ENCODE measurements around the gene RPUSD3. TPM values are rescaled to one million over a fixed set of nuclear protein-coding genes. Genes with fewer than 3 reads are reported as not detected.

RPUSD3 gene
- total and polyA plus RNA-seq, 9 of the 15 experiments (the other 6 are each of a cell fraction or from before 2014, with no cell fraction given): 13.8 to 99.0 (median 59.3) TPM

GRCh38 chr3:9843715-9844438 lies at the start of gene RPUSD3 (continued):
- peak; percentile 27; the same call in 1 of the 2 replicates for TF ChIP-seq ZBTB9 (CRISPR knock-in tag; IDR thresholded peaks at IDR 0.05)
- no peak for TF ChIP-seq ARNT (IDR thresholded peaks at IDR 0.05)
- TF ChIP-seq ETS2 (tag; IDR thresholded peaks at IDR 0.05; ENCODE audit: borderline replicate concordance, poor library complexity, severe bottlenecking): no peak
- no peak for TF ChIP-seq SMARCB1 (IDR thresholded peaks at IDR 0.05; ENCODE audit: insufficient read length, low read depth)
- peak; percentile 77 for TF ChIP-seq TBP (optimal IDR thresholded peaks at IDR 0.05; ENCODE audit: low read depth, low read length)
- TF ChIP-seq CREM (IDR thresholded peaks at IDR 0.05; ENCODE audit: low read depth): peak; percentile 72
- TF ChIP-seq ZEB2 (IDR thresholded peaks at IDR 0.05): no peak
- TF ChIP-seq ZNF511 (CRISPR knock-in tag; IDR thresholded peaks at IDR 0.05): peak; percentile 22; the same call in 1 of the 2 replicates
- no peak for TF ChIP-seq FOXJ2 (tag; IDR thresholded peaks at IDR 0.05)
- TF ChIP-seq GABPA (tag; conservative IDR thresholded peaks at IDR 0.05; ENCODE audit: low read depth): peak; percentile 78
- peak; percentile 91 for TF ChIP-seq TAF1 (IDR thresholded peaks at IDR 0.05; ENCODE audit: control insufficient read depth, extremely low read depth, insufficient read depth, low read length, severe bottlenecking)
- no peak for TF ChIP-seq FOXM1 (IDR thresholded peaks at IDR 0.05; ENCODE audit: low read depth)
- peak; percentile 23; the same call in 1 of the 2 replicates for TF ChIP-seq FOXM1 (CRISPR knock-in tag; IDR thresholded peaks at IDR 0.05; ENCODE audit: low read depth)
- TF ChIP-seq NRF1 (conservative IDR thresholded peaks at IDR 0.05 in 1 of 2, IDR thresholded peaks at IDR 0.05 in 1 of 2): peak; percentile 96 to 97
- TF ChIP-seq ETV1 (tag; conservative IDR thresholded peaks at IDR 0.05; ENCODE audit: low read depth): peak; percentile 67
- TF ChIP-seq SUPT5H (IDR thresholded peaks at IDR 0.05): peak; percentile 92
- TF ChIP-seq SP2 (IDR thresholded peaks at IDR 0.05; ENCODE audit: extremely low read depth, low read depth, low read length, poor library complexity, severe bottlenecking): peak; percentile 86
- TF ChIP-seq ZNF311 (CRISPR knock-in tag; IDR thresholded peaks at IDR 0.05): no peak
- no peak for TF ChIP-seq BDP1 (IDR thresholded peaks at IDR 0.05; ENCODE audit: insufficient read depth, insufficient read length)
- peak; percentile 88; the same call in 1 of the 2 replicates for TF ChIP-seq MTA3 (IDR thresholded peaks at IDR 0.05; ENCODE audit: borderline replicate concordance)
- peak in 1 of 2 experiments; percentile 60; a peak in 1 of 4 replicates for TF ChIP-seq TEAD1 (CRISPR knock-in tag; IDR thresholded peaks at IDR 0.05)
- TF ChIP-seq BHLHE40 (IDR thresholded peaks at IDR 0.05; ENCODE audit: low read length): peak; percentile 82
- TF ChIP-seq ZFP91 (CRISPR knock-in tag; IDR thresholded peaks at IDR 0.05): no peak
- peak; percentile 69 for TF ChIP-seq USF1 (CRISPR knock-in tag; IDR thresholded peaks at IDR 0.05)
- peak; percentile 86 for TF ChIP-seq ZFX (CRISPR knock-in tag; IDR thresholded peaks at IDR 0.05)
- TF ChIP-seq U2AF1 (optimal IDR thresholded peaks at IDR 0.05; ENCODE audit: low read depth, low read length): no peak

Data from K562 (cell line).